Stimulated activated CD4-positive, alpha-beta T cell treated with anti-CD3 and anti-CD28 coated beads, Interleukin-4, amount 100 ng/mL, for 48 hours (primary cell): ENCODE results near the gene NRDC.
"Not testable (repeated sequence)": the region's sequence is repeated elsewhere in the genome, so short reads cannot be mapped to it uniquely, and the experiment has no call there.

Experiments used
- DNase-seq, 2 donors: peaks; one replicate each; pipeline ENCODE4 v3.0.0-alpha.2; 2020; ENCODE audit warnings: low read depth in 2 of 2

Gene NRDC

DNA sequence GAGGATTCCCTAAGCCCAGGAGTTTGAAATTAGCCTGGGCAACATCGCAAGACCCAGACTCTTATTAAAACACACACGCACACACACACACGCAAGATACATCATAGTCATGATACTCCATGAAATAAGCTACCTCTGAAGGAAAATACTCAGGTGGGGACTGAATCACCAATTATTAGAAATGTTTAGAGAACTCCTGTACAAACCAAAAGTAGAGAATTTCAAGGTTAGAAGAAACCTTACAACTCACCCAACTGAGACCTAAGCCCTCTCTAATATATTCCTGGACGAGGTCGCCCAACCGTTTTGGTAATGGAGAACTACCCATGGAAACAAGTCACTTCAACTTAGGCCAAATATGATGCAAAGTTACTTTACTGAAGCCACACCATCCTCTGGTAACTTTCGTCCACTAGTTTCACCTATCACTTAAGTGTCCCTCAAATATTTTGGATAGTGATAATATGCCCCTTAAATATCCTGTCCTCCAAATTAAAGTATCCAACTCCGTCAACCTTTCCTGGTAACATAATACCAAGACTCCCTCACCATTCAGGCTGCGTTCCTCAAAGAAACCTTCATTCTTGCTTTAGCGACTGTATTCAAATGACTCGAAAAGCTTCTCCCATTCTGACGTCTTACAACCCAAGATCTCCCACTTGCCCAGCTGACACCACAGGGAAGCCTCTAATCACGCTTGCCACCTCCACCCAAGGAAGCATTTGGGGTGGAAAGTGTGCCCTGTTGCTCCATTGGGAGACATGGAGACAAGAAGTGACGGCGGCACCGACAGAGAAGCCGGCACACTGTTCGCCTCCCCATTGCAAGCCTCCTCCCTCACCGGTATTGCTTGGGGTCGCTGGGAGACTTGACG is 856 bp downstream of the NRDC start:
- peak in 1 of 2 donors; percentile 17 for DNase-seq

DNA sequence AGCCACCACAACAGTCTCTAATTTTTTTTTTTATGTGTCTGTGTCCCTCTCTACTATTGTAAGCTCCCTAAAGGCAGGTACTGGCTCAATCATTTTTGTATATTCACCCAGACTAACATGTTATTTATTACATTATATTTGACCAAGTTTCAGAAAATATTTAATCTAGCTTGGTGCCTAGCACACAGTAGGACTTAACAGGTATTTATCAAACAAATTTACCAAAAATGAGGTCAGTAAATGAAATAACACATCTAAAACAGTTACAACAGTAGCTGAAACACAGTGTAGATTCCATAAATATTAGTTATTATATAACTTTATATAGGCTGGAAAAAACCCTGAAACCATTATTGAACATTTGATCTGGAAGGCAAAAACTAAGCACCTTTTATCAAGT is 2.7 kb downstream of the NRDC start:
- DNase-seq, result no peak

DNA sequence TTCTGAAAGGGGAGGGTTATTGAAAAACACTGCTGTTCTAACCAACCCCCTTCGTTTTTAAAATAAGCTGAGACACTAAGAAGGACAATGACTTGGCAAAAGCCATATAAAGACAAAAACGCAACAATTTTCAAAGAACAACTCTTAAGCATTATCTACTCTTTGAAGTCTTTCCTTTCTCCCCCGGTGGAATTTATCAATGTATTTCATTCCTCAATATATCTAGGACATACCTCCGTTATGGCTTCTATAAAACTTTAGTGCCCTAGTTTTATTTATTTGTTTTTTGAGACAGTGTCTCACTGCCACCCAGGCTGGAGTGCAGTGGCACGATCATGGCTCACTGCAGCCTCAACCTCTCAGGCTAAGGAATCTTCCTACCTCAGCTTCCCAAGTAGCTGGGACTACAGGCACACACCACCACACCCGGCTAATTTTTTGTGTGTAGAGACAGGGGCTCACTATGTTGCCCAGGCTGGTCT is 3.2 kb downstream of the NRDC start:
- no peak for DNase-seq

DNA sequence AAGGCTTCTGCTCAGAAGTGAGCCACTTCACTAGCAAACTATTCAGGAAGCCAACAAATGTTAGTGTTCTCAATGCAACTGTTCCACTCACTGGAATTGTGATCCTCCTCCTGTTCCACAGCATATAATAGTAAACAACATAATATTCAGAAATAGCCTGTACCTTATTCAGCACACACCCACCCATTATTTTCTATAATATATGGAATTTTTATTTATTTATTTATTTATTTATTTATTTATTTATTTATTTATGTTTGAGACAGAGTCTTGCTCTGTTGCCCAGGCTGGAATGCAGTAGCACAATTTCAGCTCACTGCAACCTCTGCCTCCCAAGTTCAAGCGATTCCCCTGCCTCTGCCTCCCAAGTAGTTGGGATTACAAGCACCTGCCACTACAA is 5.3 kb downstream of the NRDC start:
- not testable (repeated sequence) for DNase-seq

DNA sequence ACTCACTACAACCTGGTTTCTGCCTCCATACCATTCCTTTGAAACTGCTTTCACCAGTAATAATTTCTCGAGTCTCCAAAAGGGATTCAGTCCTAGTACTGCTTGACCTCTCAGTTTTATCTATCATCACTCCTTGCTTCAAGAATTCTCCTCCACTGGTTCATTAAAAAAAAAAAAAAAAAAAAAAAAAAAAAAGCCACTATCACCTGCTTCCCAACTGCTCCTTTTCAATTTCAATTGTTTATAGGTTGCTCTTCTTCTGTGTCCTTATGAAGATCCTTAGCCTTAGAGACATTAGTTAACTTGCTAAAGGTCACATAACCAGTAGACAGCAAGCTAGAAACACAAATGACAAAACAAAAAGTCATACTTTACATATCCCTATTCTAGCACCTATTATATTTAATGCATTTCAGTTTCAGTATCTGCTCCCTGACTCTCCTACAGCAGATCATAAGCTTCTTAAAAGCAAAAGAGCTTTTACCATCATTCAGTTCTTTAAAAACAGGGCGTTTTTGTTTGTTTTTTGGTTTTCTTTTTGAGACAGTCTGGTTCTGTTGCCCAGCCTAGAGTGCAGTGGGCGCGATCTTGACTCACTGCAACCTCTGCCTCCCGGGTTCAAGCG is 7.1 kb downstream of the NRDC start:
- no peak for DNase-seq

DNA sequence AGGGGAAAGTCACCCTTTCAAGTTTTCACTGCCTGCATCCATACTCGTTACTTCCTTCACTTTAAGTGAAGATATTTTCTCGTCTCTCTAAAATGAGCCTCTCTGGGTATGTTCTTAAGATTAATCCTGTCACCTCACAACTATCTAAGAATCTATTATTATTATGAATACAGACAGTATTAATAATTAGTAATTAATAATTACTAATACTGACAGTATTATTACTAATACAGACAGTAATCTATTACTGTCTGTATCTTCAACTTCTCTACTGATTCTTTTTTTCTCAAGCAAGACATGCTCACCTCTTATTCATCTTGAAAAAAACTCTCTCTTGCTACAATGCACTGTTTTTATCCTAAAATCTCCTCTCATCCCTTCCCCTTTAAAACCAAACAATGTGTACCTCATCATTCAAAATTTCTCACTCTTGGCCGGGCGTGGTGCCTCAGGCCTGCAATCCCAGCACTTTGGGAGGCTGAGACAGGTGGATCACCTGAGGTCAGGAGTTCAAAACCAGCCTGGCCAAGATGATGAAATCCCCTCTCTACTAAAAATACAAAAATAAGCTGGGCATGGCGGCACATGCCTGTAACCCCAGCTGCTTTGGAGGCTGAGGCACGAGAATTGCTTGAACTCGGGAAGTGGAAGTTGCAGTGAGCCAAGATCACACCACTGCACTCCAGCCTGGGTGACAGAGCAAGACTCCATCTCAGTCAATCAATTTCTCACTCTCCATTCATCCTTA is 7.8 kb downstream of the NRDC start:
- no peak for DNase-seq

DNA sequence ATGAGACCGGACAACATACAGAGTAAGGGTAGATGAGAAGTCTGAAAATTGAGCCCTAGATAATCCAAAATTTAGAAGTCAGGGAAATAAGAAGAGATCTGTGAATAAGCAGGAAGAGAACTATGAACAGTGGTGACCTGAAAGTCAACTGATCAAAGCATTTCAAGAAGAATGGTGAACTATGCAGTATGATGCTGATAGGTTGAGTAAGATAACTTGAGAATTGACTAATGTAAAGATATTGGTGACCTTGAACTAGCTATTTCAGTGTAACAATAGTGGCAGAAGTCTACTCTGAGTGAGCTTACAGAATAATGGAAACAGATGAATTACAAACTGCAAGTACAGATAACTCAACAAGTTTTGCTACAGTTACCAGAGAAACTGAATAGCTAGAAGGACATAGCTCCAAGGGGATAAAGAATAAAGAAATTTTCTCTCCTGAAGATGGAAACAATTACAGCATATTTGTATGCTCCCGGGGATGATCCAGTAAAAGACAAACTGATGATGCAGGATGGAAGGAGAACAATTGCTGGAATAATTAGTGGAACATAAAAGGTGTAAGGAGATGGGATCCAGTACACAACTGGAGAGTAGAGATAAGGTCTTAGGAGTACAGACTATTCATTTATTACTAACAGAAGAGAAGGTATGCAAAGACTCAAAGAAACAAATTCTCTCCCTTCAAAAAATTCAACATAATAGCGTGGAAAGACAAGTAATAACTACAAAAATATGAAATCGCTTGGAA is 10.9 kb downstream of the NRDC start:
- no peak for DNase-seq

DNA sequence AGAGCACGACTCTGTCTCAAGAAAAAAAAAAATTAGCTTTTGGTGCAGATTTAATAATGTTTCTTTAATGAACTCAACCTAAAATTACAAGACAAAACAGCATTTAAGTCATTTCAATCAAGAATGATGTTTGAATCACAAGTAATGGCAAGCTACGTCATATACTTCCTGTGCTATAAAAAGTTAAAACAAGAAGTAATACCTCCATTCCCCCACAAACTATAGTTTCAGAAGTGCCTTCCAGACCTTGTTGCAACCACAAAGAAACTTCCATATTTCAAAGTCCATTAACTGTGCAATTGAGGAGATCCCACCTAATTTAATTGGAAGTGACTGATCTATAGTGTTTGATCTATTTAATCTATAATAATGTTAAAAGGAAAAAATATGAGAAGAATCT is 15.1 kb downstream of the NRDC start:
- no peak for DNase-seq

DNA sequence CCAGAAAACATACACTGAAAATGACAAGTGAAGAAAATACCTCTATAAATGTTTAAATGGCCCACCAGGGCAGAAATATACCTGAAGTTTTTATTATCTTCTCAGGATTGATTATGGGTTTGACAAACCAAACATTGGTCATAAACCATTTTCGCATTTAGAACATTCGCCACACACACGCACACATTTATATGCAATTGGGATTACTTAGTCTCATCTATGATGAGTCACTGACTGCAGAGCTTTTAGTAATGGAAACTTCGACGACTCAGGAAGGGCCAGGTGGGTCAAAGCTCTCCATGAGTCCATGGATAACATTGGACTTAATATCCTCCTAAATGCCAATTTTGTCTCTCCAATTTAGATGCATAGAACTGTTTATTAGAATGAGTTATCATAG is 16.9 kb downstream of the NRDC start:
- no peak for DNase-seq

DNA sequence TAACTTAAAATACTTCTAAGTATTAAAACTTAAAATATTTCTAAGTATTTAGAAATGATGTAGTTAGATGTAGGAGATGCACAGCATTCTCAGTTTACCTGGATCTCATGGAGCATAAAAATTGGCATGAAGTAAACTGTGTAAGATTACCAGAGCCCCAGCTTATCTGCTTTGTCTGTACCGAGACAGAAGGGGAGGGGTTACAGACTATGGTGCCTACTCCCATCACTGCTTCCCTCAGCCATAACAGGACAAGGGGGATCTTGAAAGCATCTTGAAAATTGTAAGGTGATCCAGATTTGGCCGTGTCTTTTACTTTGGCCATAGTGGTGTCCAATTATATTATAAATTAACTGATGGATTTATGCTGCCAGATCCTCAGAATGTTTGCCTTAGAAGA is 18.8 kb downstream of the NRDC start:
- DNase-seq, result no peak

DNA sequence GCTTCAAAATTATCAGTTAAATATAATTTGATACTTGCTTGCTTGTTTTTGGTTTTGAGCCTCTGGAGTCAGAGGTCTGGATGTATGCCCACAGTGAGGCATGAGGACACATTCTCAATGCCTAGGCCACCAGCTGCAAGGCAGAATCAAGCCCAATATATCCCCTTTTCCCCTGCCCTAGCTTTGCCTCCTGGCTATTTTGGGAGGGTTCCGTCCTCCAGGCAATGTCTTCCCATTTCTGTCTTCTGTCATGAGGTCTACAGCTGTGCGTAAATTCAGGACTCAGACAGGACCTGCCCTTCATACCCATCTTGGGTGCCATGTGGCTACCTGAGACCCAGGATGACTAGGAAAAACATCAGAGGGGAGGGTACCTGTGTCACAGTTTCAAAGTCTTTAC is 19.2 kb downstream of the NRDC start:
- no peak for DNase-seq

DNA sequence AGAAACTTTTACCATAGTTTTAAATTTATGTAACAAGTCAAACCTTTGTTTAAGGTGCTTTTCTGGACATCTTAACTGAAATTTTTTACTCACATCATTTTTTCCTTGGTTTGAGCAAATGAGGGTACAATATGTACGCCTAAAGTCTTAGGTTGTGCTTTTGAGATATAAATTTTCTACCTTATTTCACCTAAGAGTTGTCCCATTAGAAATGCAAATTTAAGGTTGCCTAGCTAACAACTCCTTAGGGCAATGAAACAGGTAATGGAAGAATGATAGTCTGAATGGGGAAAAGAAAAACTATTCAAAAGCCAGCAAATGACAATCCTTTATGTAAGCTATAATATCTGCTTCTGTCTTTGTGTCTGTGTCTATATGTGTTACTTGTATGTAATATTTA is 19.6 kb downstream of the NRDC start:
- no peak for DNase-seq

DNA sequence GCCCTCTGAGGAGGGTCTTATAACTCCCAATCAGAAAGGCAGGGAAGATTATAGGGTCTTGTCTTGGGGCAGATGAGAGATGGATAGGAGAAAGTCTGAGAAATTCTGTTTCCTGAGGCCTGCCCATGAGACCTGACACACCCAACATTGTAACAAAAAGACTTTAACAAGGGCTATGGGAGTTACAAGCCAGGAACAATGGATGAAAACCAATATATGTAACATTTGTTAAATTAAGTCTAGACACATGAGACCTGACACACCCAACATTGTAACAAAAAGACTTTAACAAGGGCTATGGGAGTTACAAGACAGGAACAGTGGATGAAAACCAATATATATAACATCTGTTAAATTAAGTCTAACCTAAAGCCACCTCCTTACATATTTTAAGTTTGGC is 21.8 kb downstream of the NRDC start:
- no peak for DNase-seq

DNA sequence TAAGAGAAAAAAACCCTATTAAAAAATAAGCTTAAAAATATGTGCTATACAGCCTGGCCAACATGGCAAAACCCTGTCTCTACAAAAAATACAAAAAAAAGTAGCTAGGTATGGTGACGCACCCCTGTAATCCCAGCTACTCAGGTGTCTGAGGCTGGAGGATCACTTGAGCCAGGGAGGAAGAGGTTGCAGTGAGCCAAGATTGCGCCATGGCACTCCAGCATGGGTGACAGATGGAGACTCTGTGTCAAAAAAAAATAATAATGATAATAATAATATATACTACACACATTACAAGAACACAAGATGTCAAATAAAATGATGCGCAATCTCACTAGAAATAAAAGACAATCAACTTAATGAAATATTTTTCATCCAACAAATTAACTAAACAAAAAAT is 22.9 kb downstream of the NRDC start:
- no peak for DNase-seq

DNA sequence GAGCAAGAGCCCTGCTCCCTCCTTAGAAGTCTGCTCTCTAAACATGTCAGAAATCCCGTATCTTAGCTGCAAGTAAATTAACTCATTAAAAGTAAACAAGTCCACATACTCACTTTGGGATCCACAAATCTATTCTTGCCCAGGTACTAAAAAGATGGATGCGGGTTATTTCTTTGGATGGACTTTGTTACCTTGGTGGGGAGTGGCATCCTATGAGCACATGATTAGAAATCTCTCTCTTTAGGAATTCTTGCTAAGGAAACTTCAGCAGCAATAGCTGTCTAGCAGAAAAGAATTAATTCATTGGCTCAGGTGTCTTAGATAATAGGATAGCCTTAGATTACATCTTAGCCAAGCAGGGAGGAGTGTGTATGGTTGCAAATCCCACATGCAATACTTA is 25.2 kb downstream of the NRDC start:
- no peak for DNase-seq

DNA sequence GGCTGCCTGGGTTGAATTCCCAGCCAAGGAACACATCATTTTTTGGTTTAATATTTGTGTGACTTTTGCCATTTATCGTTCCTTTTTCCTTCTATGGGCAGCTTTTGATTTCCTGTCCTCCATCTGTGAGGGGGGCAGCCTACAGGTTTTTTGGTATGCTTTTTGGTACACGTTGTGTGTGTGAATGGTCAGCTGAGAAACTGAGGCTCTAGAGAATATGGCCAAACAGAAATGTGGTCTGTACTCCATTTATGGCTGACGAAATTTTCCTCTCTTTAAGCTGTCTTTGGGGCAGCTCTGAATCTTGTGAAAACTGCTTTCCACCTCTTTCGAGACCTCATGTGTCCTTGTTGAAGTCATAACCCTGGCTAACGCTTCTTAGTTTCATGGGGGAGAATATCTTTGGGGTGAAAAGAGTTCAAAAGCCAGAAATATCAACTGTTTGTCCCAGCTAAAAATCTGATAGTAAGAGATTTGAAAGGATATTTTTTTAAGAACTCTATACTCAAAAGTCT is 26.6 kb downstream of the NRDC start:
- DNase-seq, result no peak

DNA sequence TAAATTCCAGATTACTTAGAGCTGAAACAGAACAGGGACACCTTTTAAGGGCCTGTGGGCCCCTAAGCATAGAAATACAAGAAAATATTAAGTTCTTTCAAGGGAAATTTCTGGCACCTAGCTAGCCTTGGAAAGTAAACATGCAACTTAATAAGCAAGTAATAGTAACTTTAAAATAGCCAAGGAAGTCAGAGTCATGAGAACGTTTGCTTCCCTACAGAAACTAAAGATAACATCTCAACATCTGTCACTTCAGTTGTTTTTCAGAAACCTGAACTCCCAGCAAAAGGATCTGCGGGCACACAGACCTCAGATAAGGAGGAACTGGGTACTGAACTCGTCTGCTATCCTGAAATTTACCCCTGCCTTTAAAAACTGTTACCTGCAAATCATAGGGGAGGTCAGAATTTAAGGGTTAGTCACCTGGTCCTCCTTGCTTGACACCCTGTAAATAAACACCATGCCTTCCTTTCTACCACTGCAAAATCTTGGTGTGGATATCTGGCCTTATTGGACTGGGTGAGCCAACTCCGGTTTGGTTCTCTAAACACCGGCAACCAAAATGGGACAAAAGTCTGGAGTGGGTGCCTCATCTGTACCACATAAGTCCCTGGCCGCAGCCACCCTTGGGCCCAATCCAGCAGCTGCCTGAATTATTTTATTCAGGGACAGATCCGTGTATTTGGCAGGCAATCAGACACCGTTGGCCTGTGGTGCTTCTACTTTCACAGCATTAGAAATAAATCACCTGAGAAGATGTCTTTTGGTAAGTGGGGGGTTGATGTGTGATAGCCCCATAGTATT is 27.9 kb downstream of the NRDC start:
- DNase-seq, result no peak

DNA sequence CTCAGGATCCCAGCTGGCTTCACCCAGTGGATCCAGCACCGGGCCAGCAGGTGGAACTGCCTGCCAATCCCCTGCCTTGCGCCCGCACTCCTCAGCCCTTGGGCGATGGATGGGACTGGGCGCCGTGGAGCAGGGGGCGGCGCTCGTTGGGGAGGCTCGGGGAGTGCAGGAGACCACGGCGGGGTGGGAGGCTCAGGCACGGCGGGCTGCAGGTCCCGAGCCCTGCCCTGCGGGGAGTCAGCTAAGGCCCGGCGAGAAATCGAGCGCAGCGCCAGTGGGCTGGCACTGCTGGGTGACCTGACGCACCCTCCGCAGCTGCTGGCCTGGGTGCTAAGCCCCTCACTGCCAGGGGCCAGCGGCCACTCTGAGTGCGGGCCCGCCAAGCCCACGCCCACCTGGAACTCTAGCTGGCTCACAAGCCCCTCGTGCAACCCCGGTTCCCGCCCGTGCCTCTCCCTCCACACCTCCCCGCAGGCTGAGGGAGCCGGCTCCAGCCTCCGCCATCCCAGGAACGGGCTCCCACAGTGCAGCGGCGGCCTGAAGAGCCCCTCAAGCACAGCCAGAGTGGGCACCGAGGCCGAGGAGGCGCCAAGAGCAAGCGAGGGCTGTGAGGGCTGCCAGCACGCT is 31.1 kb downstream of the NRDC start:
- DNase-seq, result no peak

DNA sequence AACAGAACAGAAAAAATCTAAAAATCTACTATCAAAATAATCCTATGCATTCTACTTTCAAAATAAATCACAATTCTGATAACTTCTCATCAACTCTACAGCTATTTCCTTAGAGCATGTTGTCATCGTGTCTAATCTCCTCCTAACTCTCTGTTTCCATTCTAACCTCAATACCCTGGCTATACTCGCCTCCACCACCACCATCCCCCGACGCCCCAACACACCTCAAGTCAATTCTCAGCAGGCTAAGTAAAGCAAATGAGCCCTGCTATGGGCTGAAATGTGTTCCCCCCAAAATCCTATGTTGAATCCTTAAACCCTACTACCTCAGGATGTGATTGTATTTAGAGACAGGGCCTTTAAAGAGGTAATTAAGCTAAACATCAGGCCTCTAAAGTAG is 34.6 kb downstream of the NRDC start:
- DNase-seq, result peak; percentile 4 to 5

DNA sequence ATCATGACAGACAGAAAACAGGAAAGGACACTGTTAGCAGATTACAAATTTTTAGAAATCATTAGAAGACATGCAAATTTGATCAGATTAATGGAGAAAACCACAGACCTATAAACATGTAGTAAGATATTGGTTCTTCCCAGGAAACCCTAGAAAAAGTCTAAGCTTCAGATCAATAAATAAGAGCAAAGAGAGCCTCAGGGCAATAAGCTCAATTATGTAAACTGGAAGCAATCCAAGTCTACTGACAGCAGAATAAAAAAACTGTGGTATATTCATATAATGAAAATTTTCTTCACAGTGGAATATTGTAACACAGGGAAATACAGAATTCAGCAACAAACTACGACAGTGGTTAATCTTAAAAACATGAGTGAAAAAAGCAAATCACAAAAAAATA is 36.3 kb downstream of the NRDC start:
- DNase-seq, result no peak
